Testis (tissue), 2 donors: Measurements from ENCODE around the gene DNAJC5.

Experiments used
- CTCF ChIP-seq, 3 experiments: fragments of 450-650 bp in 2 of 3; fragments of 200-600 bp in 1 of 3; sonication (generic) in 1 of 3; IDR thresholded peaks; one replicate each; pipeline ENCODE4 v1.5.1; 2016 to 2019; ENCODE audit warnings: antibody characterized with exemption in 3 of 3, mild to moderate bottlenecking in 2 of 3, moderate library complexity in 1 of 3
- POLR2A ChIP-seq: fragments of 450-650 bp; IDR thresholded peaks from one replicate; pipeline ENCODE4 v1.6.1; 2017; ENCODE audit warnings: antibody characterized with exemption, mild to moderate bottlenecking, moderate library complexity

DNA sequence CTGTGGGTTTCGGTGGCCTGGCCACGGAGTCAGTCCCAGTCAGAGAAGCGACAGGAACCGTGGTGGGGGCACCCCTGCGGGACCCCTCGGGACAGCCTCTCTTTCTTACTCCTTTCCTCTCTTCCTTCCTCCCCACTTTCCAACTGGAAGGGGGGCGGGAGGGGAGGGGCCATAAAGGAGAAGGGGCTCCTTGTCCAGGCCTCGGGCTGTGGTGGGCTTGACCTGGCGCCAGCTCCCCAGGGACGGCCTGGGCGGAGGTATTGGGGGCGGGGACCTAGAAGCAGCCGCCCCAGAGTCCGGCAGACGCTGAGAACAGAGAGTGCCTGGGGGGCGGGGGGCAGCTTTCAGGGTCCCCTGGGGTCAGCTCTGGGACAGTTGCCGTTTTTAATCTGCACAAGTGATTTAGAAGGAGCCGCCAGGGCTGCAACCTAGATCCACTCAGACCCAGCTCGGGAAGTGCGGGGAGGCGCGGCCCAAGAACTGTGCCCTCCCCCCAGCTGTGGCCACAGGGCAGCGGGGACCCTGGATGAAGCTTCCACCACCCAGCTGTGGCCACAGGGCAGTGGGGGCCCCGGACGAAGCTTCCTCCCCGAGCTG is 40.1 kb upstream of the DNAJC5 start:
- TF ChIP-seq CTCF (IDR thresholded peaks at IDR 0.05), result no peak
- TF ChIP-seq POLR2A, result no peak
